Measurements from ENCODE around the gene USP2.

DNA sequence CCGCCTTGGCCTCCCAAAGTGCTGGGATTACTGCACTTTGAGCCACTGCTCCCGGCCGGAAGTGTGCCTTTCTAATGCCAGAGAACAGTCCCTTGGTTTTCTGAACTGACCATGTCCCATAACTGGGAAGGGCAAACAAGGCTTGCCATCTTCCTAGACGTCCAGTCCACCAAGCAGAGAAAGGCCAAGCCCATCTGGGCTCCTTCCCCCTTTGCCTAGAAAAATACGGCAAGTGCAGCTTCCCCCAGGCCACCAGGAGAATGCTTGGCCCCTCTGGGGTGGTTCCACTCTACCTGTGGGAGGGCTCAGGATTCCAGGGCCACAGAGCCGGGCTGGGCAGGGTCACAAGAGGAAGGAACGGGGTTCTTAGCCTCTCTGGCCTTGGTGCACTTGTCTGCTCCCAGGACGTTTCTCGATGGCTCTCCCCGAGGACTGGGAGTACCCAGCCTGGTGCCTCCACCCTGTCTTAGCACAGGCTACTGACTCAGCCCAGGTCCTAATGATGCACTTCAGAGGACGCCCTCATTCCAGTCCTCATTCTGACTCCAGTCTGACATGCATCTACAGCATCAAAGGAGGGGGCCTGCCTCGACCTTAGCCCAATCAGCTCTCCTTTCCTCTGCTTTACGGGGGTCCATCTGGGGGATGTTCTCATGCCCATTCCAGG lies 1.2 kb downstream of the USP2 start:
- TF ChIP-seq, protein P1, sequence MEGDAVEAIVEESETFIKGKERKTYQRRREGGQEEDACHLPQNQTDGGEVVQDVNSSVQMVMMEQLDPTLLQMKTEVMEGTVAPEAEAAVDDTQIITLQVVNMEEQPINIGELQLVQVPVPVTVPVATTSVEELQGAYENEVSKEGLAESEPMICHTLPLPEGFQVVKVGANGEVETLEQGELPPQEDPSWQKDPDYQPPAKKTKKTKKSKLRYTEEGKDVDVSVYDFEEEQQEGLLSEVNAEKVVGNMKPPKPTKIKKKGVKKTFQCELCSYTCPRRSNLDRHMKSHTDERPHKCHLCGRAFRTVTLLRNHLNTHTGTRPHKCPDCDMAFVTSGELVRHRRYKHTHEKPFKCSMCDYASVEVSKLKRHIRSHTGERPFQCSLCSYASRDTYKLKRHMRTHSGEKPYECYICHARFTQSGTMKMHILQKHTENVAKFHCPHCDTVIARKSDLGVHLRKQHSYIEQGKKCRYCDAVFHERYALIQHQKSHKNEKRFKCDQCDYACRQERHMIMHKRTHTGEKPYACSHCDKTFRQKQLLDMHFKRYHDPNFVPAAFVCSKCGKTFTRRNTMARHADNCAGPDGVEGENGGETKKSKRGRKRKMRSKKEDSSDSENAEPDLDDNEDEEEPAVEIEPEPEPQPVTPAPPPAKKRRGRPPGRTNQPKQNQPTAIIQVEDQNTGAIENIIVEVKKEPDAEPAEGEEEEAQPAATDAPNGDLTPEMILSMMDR (IDR thresholded peaks at IDR 0.05) = no peak
- no peak for TF ChIP-seq POLR2A (IDR thresholded peaks at IDR 0.05)
